Right lung (tissue), 10 donors: ENCODE results near the gene NAGPA. TPM values are rescaled to one million over a fixed set of nuclear protein-coding genes. Genes with fewer than 3 reads are reported as not detected.
"Not testable (repeated sequence)": the region's sequence is repeated elsewhere in the genome, so short reads cannot be mapped to it uniquely, and the experiment has no call there.

Experiments
- DNase-seq, 2 donors: peaks; one replicate each; pipeline ENCODE4 v3.0.0-alpha.2; 2013
- long read RNA-seq, 8 donors: transcript quantifications; one replicate each; lab custom pipeline, GENCODE V29; 2026
- polyA plus RNA-seq, 5 donors: library from polyadenylated mRNA; unstranded; fragments of 120-200 nt; gene quantifications; one replicate each; pipeline versions ENCODE4 v1.2.1 to v1.2.3, GENCODE V29; 2013; ENCODE audit warnings: inconsistent platforms in 1 of 5, low replicate concordance in 1 of 5; ENCODE audit not compliant: insufficient read length in 5 of 5, insufficient read depth in 1 of 5

NAGPA gene, protein sequence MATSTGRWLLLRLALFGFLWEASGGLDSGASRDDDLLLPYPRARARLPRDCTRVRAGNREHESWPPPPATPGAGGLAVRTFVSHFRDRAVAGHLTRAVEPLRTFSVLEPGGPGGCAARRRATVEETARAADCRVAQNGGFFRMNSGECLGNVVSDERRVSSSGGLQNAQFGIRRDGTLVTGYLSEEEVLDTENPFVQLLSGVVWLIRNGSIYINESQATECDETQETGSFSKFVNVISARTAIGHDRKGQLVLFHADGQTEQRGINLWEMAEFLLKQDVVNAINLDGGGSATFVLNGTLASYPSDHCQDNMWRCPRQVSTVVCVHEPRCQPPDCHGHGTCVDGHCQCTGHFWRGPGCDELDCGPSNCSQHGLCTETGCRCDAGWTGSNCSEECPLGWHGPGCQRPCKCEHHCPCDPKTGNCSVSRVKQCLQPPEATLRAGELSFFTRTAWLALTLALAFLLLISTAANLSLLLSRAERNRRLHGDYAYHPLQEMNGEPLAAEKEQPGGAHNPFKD
- polyA plus RNA-seq, result 10 to 100 TPM in 1 of 5 donors, 1 to 10 TPM in 4; 6.5 to 10.6 (median 8.4) TPM
- long read RNA-seq, donor 1, partial matches to known transcripts, result 0 of 2 reads
- long read RNA-seq, donor 1, other reads (novel, unspliced or antisense), result 0 of 2 reads
- long read RNA-seq, donor 2, result 0 reads
- long read RNA-seq, donor 3, partial matches to known transcripts, result 0 of 3 reads
- long read RNA-seq, donor 3, other reads (novel, unspliced or antisense), result 0 of 3 reads
- long read RNA-seq, donor 4, partial matches to known transcripts, result 0 of 1 reads
- long read RNA-seq, donor 4, other reads (novel, unspliced or antisense), result 0 of 1 reads
- long read RNA-seq, donor 5, partial matches to known transcripts, result 0 of 1 reads
- long read RNA-seq, donor 5, other reads (novel, unspliced or antisense), result 0 of 1 reads
- long read RNA-seq, donor 6, partial matches to known transcripts, result 0 of 1 reads
- long read RNA-seq, donor 6, other reads (novel, unspliced or antisense), result 0 of 1 reads
- long read RNA-seq, donor 7, partial matches to known transcripts, result 0 of 4 reads
- long read RNA-seq, donor 7, other reads (novel, unspliced or antisense), result 0 of 4 reads
- long read RNA-seq, donor 8, partial matches to known transcripts, result 0 of 1 reads
- long read RNA-seq, donor 8, other reads (novel, unspliced or antisense), result 0 of 1 reads

DNA sequence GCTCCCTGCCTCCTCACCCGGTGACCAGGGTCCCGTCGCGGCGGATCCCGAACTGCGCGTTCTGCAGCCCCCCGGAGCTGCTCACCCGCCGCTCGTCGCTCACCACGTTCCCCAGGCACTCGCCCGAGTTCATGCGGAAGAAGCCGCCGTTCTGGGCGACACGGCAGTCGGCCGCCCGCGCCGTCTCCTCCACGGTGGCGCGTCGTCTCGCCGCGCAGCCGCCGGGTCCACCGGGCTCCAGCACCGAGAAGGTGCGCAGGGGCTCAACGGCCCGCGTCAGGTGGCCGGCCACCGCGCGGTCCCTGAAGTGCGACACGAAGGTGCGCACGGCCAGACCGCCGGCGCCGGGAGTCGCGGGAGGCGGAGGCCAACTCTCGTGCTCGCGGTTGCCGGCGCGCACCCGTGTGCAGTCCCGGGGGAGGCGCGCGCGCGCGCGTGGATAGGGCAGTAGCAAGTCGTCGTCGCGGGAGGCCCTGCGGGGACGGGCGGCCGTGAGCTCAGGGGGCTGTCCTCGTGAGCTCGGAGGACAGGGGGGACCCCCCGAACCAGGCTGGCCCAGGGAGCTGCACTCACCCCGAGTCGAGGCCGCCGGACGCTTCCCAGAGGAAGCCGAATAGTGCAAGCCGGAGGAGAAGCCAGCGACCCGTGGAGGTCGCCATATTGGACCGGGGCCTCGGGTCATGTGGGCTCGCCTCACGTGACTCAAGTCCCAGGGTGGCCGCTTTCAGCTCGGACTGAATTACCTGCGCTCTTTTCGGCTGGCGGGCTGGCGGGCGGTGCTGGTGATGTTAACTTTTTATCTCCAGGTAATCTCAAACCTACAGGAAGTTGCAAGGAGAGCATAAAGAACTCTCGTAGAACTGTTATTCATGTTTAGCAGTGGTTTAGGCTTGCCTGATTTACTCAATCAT is at the start of gene NAGPA:
Gene NAGPA (minus strand): TSS at position 680 of the 911 bp plus-strand sequence. CDS start 21 bp downstream, at position 659.
- peak; percentile 83 to 86 for DNase-seq

DNA sequence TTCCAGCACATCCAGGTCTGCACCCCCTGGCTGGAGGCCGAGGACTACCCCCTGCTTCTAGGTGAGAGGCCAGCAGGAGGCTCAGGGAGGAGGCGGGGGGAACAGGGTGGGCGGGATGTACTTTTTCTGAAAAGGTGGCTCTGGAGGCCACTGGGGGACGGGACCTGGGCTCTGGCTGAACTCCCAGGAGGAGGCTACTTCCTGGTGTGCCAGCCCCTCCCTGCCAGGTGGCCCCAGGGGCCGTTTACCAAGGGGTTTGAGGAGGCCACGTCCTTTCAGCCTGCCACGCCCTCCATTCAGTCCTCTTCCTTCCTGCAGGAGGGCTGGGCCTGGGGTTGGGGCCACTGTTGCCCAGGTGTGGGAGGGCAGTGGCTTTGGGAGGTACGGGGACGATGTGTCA is 47.3 kb upstream of the NAGPA start:
- not testable (repeated sequence) for DNase-seq

DNA sequence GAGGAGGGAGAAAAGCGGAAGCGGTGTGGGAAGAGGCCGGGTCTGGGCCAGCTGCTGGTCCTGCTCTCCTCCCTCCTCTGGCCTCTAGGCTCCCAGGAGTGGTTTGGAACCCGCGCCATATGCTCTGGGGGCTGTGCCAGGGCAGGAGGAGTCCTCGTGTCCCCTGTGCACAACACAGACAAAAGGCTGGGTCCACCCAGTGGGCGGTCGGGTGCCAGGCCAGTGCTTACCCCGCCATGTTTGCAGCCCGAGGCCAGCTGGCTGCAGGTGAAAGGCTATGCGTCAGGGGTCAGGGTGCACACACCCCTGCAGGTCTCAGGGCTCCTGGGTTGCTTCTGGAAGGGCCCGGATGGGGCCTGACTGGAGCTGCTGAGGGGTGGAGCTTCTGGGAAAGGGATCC is 46.7 kb upstream of the NAGPA start:
- DNase-seq, result not testable (repeated sequence)

DNA sequence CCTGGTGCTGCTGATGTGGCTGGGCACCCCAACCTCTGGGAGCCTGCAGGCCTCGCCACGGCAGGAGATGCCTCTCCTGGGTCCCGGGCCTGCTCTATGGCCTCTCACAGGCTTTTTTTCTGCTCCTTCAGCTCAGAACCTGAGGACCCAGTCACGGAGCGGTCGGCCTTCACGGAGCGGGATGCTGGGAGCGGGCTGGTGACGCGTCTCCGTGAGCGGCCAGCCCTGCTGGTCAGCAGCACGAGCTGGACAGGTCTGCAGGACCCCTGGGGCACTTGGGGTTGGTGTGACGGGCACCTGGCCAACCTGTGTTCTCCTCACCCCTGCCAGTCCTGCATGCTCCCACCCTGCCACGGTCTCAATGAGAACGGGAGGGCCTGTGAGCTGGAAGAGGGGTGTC is 44.9 kb upstream of the NAGPA start:
- no peak for DNase-seq

DNA sequence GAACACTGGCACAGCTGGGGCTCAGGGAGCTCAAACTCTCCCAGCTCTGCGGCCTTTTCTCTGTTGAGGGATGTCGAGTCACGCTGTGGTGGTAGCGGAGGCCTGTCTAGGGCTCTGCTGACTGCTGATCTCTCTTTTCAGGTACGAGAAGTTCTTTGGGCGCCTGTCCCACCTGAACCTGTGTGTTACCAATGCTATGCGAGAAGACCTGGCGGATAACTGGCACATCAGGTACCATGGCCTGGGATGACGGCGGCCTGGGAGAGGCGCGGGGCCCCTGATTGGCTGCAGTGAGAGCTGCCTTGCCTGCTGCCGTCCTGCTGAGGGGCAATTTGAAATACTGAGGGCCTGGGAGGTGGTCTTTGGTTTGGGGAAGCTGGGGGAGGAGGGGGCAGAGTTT is 43.6 kb upstream of the NAGPA start:
- DNase-seq, result no peak

DNA sequence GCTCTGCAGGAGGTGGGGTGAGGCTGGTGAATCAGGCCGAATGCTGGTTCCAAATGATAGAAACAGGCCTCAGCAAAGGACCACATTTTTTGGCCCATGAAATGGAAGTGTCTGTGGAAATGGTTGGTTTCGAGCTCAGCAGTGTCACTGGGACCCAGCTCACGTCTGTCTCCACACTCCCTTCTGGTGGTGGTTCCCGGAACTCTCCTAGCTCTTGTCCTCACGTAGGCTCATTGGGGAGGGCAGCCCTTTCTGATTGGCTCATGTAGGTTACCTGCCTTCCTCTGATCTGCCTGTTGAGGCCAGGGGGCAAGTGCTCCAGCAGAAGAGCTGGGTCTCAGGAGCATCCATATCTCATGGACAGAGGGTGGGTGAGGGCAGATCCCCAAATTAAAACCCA is 41.9 kb upstream of the NAGPA start:
- no peak for DNase-seq

DNA sequence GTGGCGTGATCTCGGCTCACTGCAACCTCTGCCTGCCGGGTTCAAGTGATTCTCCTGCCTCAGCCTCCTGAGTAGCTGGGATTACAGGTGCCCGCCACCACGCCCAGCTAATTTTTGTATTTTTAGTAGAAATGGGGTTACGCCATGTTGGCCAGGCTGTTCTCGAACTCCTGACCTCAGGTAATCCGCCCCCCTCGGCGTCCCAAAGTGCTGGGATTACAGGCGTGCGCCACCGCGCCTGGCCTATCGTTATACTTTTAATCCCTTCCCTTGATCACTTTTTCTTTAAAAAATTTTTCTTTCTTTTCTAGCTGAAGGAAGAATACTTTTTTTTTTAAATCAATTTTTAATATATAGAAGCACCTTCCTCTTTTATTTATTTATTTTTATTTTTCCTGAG is 40.0 kb upstream of the NAGPA start:
- DNase-seq, result not testable (repeated sequence)

DNA sequence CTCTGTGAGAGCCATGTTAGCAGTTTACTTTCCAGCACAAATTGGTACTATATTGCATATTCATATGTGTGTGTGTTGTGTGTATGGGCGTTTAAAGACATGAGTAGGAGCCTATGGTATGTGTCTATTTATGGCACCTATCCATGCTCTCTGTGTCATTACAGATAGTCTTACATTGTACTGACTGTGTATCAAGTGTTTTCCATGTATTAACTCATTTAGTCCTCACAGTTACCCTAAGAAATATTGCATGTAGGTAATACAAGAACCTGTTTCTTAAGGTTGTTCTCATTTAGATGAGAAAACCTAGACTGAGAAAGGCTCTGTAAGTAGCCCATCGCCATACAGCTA is 39.5 kb upstream of the NAGPA start:
- no peak for DNase-seq

DNA sequence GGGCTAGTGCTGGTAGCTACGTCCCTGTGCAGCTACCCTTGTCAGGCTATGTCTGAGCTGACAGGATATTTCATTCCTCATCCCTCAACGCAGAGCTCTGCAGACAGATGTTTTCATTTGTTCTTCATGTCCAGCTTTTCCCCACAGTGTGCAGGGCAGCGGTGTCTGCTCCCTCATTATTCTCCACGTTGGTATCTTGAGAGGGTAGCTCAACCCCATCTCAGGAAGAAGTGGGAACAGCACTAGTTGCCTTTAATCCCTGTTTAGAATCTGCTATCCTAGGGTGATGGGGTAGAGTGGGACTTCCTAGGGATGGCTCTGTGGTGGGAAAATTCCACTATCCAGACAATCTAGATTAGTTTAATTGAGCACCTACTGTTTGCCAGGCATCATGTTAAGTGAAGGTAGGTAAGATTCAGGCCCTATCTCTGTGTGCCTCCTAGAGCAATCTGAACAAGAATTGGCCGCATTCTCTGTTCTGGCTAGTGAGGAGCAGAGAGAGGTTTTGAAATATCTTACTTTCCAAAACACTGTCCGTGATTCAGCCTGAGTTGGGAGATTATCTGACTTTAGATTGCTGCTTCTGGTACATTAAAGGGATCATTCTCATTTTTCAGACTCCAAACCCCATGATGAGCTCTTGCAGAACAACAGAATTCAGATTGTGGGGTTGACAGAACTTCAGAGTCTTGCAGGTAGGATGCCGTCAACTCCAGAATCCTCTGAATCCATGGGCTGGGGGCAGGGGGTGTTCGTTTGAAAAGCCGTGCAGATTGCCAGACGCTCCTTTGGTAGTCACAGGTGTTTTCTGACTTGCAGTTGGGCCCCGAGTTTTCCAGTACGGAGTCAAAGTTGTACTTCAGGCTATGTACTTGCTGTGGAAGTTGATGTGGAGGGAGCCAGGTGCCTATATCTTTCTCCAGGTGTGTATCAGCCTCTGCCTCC is 38.9 kb upstream of the NAGPA start:
- no peak for DNase-seq

DNA sequence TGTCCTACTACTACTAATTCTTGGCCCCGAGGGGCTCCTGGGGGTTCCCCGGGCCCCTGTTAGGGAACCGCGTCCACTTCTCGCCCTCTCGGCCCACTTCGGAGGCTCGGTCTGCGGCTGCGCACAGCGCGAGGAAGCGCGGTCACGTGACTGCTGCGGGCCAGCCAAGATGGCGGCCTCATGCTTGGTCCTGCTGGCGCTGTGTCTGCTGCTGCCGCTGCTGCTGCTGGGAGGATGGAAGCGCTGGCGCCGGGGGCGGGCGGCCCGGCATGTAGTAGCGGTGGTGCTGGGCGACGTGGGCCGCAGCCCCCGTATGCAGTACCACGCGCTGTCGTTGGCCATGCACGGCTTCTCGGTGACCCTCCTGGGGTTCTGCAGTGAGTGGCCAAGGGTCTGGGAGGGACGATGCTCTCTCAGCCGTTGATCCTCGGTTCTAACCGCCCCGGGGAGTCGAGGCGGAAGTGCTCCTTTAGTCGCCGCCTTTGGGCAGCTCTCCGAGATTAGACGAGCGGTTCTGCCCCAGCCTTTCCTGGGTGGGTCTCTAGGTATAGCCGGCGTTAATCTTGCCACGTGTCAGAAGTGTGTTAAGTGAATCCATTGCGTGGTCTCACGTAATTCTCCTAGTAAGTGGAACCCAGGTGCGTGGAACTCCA is 38.1 kb upstream of the NAGPA start, which contains the start of gene ALG1:
Gene ALG1 (plus strand): TSS at position 163 of the 653 bp plus-strand sequence. CDS start 7 bp downstream, at position 170.
- peak; percentile 86 to 88 for DNase-seq

DNA sequence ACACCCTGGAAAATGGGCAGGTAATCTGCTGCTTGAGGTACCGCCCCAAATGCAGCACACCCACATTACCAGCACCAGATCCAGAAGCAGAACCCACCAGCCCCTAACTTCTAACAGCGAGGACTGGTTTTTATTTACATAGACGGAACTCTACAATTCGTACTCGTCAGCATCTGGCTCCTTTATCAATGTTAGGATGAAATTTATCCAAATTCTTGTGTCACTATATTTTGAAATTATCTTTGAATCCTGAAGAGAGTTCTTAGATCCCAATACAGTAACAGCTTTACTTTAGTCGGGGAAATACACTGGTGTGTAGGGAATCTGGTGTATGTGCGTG is 37.6 kb upstream of the NAGPA start:
- no peak for DNase-seq

DNA sequence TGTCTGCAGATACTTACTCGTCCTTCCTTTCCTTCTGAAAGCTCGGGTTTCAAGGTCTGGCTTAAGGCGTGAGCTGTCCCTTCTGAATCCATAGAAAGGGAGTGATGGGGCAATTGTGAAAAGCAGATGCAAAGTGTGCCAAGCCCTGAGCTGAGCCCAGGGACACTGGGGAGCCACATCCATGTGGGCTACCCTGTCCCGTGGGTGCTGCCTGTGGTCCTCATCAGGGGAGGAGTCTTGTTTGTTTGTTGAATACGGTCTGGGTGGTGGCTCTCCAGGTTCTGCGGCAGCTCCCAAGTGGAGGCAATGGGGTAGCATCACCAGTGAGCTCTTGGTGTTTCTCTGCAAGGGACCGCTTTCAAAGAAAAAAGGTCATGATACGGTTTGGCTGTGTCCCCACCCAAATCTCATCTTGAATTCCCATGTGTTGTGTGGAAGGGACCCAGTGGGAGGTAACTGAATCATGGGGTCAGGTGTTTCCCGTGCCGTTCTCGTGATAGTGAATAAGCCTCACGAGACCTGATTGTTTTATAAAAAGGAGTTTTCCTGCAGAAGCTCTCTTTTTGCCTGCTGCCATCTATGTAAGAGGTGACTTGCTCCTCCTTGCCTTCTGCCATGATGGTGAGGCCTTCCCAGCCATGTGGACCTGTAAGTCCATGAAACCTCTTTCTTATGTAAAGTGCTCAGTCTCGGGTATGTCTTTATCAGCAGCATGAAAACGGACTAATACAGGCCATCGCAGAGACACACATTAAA is 36.9 kb upstream of the NAGPA start:
- no peak for DNase-seq

DNA sequence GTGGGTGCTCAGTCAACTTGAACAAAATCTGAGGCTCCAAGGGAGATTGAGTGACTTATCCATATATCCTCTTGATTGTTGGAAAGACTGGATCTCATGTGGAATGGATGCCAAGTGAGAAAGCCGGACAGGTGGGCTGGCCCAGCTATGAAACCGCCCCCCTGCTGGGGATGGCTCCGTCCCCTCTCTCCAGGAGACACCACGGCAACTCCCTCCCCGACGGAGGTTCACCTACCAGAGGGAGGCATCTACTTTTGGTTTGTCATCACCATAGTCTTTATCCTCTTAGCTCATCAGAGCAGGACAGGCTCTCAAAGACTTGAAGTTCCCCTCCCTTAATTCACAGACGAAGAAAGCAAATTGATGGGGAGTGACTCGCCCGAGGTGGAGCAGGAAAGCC is 36.1 kb upstream of the NAGPA start:
- no peak for DNase-seq

DNA sequence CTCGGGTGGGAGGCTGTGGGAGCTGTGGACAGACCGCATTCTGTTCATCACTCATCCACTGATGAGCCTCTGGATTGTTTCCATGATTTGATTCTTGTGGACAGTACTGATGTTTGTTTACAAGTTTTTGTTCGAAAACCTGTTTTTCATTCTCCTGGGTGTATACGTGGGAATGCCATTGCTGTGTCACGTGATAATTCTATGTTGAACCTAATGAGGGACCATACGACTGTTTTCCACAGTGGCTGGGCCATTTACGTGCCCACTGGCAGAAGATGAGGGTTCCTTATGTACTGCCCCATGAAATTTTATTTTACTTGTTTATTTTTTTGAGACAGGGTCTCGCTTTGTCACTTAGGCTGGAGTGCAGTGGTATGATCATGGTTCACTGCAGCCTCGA is 35.3 kb upstream of the NAGPA start:
- no peak for DNase-seq

DNA sequence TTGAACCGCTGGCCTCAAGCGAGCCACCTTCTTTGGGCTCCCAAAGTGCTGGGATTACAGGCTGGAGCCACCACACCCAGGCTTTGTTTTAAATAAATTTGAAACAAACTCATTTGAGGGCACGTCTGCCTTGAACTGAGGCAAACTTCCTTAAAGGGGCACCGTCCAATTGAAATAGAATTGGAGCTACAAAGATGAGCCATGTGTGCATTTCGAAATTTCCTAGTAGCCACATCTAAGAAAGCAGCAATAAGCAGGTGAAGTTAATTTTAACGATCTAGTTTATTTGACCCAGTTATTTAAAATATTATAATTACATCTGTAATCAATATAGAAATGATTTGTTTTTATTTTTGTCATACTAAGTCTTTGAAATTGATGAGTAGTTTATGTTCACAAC is 32.8 kb upstream of the NAGPA start:
- no peak for DNase-seq

DNA sequence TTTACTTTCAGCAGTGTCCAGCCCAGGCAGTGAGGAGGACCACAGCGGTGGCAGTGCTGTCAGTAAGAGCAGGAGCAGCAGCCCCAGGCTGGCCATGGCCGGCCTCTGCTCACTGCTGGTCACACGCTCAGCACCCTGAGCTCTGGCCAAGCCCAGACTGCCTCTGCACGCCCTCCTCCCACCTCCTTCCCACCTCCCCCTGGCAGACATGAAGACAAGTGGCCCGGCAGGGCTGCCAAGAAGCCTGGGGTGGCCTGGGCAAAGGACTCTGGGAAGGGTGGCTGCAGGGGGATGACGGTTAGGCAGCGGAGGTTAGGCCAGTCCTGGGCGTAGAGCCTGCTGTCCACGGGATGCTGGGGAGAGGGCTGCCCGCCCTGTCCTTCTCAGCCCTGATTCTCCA is 32.1 kb upstream of the NAGPA start, which contains the start of gene C16orf89:
Gene C16orf89 (minus strand): TSS at position 144 of the 400 bp plus-strand sequence. CDS start 48 bp downstream, at position 96.
- peak; percentile 23 to 45 for DNase-seq

DNA sequence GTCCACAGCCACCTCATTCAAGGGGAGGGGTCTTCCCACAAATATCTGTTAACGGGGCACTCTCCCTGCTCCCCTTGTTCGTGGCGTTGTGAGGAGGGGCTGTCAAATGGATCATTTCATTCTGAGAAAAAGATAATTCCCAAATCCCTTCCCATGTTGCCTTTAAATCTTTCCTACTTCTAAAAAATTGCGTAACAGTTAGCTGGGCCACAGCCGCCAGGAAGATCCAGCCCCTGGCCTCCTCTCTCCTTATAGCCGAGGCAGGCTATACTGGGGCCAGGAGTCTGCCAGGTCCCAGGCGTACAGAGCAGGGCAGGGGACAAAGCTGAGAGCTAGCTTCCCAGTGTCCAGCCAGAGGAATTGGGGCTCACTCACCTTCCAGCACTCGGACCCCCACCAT is 31.6 kb upstream of the NAGPA start:
- DNase-seq, result peak; percentile 48 to 54

DNA sequence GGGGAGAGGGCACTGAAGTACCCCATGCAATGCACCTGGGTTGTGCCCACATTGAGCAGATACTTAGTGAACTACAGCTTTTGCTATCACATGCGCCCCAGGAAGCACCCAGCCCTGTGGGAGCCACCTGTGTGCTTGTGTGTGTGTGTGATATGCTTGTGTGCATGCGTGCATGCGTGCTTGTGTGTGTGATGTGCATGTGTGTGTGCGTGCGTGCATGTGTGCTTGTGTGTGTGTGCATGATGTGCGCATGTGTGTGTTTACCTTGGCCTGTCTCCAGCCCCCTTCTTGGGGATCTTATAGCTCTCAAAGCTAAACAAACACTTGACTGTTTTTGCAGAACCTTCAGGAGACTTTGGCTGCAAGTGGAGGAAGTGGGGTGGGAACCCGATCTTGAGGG is 31.2 kb upstream of the NAGPA start:
- peak; percentile 76 to 78 for DNase-seq
